ENCODE results near the gene CNGB1.

DNA sequence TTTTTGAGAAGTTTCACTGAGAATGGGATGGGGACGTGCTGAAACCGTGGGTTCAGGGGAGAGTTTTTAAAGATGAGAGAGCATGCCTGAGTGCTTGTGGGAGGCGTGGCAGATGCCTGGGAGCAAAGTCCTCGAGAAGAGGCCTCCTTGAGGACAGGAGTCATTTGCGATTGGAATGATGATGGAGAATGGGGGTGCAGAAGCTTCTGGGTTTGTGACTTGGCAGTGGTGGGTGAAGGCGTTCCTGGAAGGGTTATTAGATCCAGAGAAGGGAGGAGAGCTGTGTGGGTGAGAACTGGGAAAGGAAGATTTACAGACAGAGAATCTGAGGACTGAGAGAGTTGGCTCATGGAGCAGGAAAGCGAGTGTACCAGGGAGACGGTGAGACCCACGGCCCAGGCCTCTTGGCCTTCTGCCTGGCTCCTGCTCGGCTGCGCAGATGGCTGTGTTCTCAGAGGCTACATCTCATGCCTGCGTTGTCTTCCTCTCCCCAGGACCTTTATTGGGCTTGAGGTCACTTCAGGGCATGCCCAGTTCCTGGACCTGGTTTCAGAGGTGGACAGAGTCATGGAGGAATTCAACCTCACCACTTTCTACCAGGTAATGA lies 46.0 kb upstream of the CNGB1 start:
- TF ChIP-seq, protein P1, sequence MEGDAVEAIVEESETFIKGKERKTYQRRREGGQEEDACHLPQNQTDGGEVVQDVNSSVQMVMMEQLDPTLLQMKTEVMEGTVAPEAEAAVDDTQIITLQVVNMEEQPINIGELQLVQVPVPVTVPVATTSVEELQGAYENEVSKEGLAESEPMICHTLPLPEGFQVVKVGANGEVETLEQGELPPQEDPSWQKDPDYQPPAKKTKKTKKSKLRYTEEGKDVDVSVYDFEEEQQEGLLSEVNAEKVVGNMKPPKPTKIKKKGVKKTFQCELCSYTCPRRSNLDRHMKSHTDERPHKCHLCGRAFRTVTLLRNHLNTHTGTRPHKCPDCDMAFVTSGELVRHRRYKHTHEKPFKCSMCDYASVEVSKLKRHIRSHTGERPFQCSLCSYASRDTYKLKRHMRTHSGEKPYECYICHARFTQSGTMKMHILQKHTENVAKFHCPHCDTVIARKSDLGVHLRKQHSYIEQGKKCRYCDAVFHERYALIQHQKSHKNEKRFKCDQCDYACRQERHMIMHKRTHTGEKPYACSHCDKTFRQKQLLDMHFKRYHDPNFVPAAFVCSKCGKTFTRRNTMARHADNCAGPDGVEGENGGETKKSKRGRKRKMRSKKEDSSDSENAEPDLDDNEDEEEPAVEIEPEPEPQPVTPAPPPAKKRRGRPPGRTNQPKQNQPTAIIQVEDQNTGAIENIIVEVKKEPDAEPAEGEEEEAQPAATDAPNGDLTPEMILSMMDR (IDR thresholded peaks at IDR 0.05; ENCODE audit: low read depth, low read length, missing input control): no peak
- TF ChIP-seq SP1 (IDR thresholded peaks at IDR 0.05): no peak
- TF ChIP-seq, protein P2, sequence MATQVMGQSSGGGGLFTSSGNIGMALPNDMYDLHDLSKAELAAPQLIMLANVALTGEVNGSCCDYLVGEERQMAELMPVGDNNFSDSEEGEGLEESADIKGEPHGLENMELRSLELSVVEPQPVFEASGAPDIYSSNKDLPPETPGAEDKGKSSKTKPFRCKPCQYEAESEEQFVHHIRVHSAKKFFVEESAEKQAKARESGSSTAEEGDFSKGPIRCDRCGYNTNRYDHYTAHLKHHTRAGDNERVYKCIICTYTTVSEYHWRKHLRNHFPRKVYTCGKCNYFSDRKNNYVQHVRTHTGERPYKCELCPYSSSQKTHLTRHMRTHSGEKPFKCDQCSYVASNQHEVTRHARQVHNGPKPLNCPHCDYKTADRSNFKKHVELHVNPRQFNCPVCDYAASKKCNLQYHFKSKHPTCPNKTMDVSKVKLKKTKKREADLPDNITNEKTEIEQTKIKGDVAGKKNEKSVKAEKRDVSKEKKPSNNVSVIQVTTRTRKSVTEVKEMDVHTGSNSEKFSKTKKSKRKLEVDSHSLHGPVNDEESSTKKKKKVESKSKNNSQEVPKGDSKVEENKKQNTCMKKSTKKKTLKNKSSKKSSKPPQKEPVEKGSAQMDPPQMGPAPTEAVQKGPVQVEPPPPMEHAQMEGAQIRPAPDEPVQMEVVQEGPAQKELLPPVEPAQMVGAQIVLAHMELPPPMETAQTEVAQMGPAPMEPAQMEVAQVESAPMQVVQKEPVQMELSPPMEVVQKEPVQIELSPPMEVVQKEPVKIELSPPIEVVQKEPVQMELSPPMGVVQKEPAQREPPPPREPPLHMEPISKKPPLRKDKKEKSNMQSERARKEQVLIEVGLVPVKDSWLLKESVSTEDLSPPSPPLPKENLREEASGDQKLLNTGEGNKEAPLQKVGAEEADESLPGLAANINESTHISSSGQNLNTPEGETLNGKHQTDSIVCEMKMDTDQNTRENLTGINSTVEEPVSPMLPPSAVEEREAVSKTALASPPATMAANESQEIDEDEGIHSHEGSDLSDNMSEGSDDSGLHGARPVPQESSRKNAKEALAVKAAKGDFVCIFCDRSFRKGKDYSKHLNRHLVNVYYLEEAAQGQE (IDR thresholded peaks at IDR 0.05): no peak
- no peak for TF ChIP-seq EGR1 (IDR thresholded peaks at IDR 0.05; ENCODE audit: low read depth in 2 of 2)
- no peak for TF ChIP-seq RAD21 (IDR thresholded peaks at IDR 0.05)
- no peak for TF ChIP-seq RXRA (IDR thresholded peaks at IDR 0.05)
- TF ChIP-seq, protein P3, sequence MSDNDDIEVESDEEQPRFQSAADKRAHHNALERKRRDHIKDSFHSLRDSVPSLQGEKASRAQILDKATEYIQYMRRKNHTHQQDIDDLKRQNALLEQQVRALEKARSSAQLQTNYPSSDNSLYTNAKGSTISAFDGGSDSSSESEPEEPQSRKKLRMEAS (IDR thresholded peaks at IDR 0.05): no peak
- no peak for TF ChIP-seq YY1 (IDR thresholded peaks at IDR 0.05)
- TF ChIP-seq, protein P4, sequence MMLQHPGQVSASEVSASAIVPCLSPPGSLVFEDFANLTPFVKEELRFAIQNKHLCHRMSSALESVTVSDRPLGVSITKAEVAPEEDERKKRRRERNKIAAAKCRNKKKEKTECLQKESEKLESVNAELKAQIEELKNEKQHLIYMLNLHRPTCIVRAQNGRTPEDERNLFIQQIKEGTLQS (IDR thresholded peaks at IDR 0.05): no peak
- no peak for TF ChIP-seq JUND (IDR thresholded peaks at IDR 0.05)
- no peak for TF ChIP-seq FOXA1 (IDR thresholded peaks at IDR 0.05)
- TF ChIP-seq NR2F2 (IDR thresholded peaks at IDR 0.05): no peak
- TF ChIP-seq TAF1 (conservative IDR thresholded peaks at IDR 0.05): no peak
- no peak for TF ChIP-seq FOXA2 (IDR thresholded peaks at IDR 0.05)

Measured in liver (tissue), 3 donors.